Measurements from ENCODE around the gene SYNGR2. TPM values are rescaled to one million over a fixed set of nuclear protein-coding genes. Genes with fewer than 3 reads are reported as not detected.

SYNGR2 gene
- total RNA-seq, 1 experiment from 2014 or later = 148 TPM

DNA sequence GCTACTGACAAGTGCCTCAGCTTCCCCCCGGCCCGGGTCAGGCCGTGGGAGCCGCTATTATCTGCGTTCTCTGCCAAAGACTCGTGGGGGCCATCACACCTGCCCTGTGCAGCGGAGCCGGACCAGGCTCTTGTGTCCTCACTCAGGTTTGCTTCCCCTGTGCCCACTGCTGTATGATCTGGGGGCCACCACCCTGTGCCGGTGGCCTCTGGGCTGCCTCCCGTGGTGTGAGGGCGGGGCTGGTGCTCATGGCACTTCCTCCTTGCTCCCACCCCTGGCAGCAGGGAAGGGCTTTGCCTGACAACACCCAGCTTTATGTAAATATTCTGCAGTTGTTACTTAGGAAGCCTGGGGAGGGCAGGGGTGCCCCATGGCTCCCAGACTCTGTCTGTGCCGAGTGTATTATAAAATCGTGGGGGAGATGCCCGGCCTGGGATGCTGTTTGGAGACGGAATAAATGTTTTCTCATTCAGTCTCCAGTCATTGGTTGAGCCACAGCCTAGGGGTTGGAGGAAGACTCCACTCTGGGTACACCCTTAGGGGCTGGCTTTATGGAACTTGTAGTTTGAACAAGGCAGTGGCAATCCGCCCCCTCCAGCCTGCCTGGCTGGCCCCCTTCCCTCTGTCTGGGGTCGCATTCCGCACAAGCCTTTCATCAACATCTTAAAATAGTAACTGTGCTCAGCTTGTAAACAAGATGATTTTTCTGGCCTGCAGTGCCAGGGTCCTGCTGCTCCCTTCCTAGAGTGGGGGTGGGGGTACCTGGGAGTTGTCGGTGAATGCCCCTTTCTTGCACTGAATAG, 4.1 kb downstream of the SYNGR2 start:
- intact Hi-C loops (cut with micrococcal nuclease) = no loop called here
- BruUV-seq (replicated peaks) = no TSS peak
- POLR2A ChIA-PET = interaction anchor here (0.7 to 5.1 kb wide), 2 partner anchors 14 to 21 kb away, joined by 3 to 44 read pairs; partner anchors contain the start of genes AFMID and TK1

More for the DNA sequence above, 4.1 kb downstream of the SYNGR2 start:
- H3K27me3 ChIP-seq (ENCODE audit: insufficient read depth, low read length) = no peaks in the 10 kb centered on the region
- peak overlapping the region; percentile 10; the same call in 1 of the 2 replicates for H3K27ac ChIP-seq (ENCODE audit: low read depth, low read length)
- no peaks in the 10 kb centered on the region for H3K9me2 ChIP-seq (ENCODE audit: insufficient read depth)
- peaks cover 25 to 49% of the 10 kb centered on the region in 2 experiments for H3K36me3 ChIP-seq (ENCODE audit: control insufficient read depth in 1 of 2, insufficient read depth in 2 of 2, low read length in 2 of 2)
- H3K4me2 ChIP-seq (ENCODE audit: low read length) = peak overlapping the region; percentile 6; the same call in 1 of the 2 replicates
- H3K4me1 ChIP-seq (ENCODE audit: control insufficient read depth in 1 of 2, insufficient read depth in 2 of 2, low read length in 2 of 2) = peaks cover 22 to 53% of the 10 kb centered on the region in 2 experiments; a peak in 3 of 4 replicates
- ChIA-PET CTCF (no interaction called here), RAD21 (ENCODE audit: low non-redundant PET in 1 of 2, low total read pairs in 2 of 2, uncharacterized antibody in 2 of 2, unreplicated experiment in 2 of 2) (no interaction called here)
- 0 out of 2 replicates have a peak, but pooled peaks have one; percentile 3 for ATAC-seq
- no peak overlapping the region; the same call in 1 of the 2 replicates for H3K9ac ChIP-seq (ENCODE audit: low read length)
- no peak overlapping the region for H2AFZ ChIP-seq (ENCODE audit: low read depth, low read length, poor library complexity, severe bottlenecking)
- no peaks in the 10 kb centered on the region for H3K9me3 ChIP-seq (ENCODE audit: control insufficient read depth in 1 of 2, insufficient read depth in 1 of 2, low read depth in 1 of 2, low read length in 2 of 2)
- TF ChIP-seq RAD21 (IDR thresholded peaks at IDR 0.05; ENCODE audit: low read depth) (no peak), ZNF274 (IDR thresholded peaks at IDR 0.05; ENCODE audit: low read depth, low read length) (no peak), TCF7L2 (IDR thresholded peaks at IDR 0.05; ENCODE audit: borderline replicate concordance, extremely low read depth, insufficient read depth, insufficient read length) (no peak), JUND (IDR thresholded peaks at IDR 0.05) (no peak), MAX (IDR thresholded peaks at IDR 0.05) (no peak), ZBTB33 (IDR thresholded peaks at IDR 0.05; ENCODE audit: extremely low read depth, insufficient replicate concordance, low read length) (no peak), POLR2A (IDR thresholded peaks at IDR 0.05; ENCODE audit: borderline replicate concordance, extremely low read depth, insufficient read depth, insufficient read length) (no peak), EZH2phosphoT487 (IDR thresholded peaks at IDR 0.05; ENCODE audit: borderline replicate concordance) (no peak), ZFX (IDR thresholded peaks at IDR 0.05) (no peak), EZH2 (IDR thresholded peaks at IDR 0.05) (no peak), CEBPB (IDR thresholded peaks at IDR 0.05; ENCODE audit: low read depth) (no peak), EGR1 (IDR thresholded peaks at IDR 0.05; ENCODE audit: low read depth) (no peak), CTCF (IDR thresholded peaks at IDR 0.05 in 2 of 3, conservative IDR thresholded peaks at IDR 0.05 in 1 of 3; ENCODE audit: borderline replicate concordance in 1 of 3, insufficient read depth in 1 of 3, low read depth in 2 of 3, low read length in 2 of 3) (no peak), SP1 (IDR thresholded peaks at IDR 0.05; ENCODE audit: low read depth) (no peak), POLR2AphosphoS5 (IDR thresholded peaks at IDR 0.05; ENCODE audit: low read depth, low read length) (no peak; the same call in none of the 2 replicates)
- TF ChIP-seq, protein P1, sequence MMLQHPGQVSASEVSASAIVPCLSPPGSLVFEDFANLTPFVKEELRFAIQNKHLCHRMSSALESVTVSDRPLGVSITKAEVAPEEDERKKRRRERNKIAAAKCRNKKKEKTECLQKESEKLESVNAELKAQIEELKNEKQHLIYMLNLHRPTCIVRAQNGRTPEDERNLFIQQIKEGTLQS (IDR thresholded peaks at IDR 0.05) = no peak
- no peak for DNase-seq (ENCODE audit: low read depth, low spot score)
- H3K79me2 ChIP-seq (ENCODE audit: insufficient read depth, low read length) = peaks cover 30% of the 10 kb centered on the region
- H4K20me1 ChIP-seq (ENCODE audit: insufficient read depth) = peaks cover 5% of the 10 kb centered on the region; the same call in 1 of the 2 replicates
- no peak overlapping the region for H3K4me3 ChIP-seq (replicated peaks in 1 of 2; ENCODE audit: low read depth in 1 of 2, low read length in 2 of 2)
